HG02571 (cell line): Measurements from ENCODE around the gene GMPR.
"Not testable (repeated sequence)": the region's sequence is repeated elsewhere in the genome, so short reads cannot be mapped to it uniquely, and the experiment has no call there.

Experiments
- ATAC-seq: cut with Tn5 transposase; IDR thresholded peaks from one replicate; pipeline ENCODE4 v1.9.1; 2021; ENCODE audit warnings: mild to moderate bottlenecking, moderate library complexity; ENCODE audit not compliant: unreplicated experiment

Gene GMPR

DNA sequence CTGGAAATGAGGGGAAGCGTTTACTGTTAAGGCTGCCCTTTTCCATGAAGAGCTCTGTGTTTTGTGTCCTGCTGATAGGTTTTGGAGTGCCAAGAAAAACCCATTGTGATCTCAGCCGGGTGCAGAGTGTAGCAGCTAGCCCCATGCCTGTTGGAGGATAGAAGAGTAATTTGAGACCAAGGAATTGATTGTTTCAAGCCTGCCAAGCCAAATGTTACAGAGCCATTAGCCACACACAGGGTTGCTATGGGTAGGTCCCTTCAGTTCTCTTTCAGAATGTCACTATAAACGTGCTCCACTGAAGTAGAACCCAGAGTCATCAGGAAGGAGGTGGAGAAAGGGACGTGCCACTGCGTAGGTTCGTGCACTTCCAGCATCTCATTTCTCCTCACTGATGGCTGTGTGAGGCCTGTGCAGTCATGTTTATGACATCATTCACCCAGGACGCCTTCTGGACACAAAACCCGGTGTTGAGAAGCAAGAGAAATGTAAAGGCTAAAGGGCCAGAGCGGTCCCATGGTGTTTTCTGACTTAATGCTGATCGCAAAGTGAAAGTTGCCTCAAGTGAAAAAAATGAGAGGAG, 6.6 kb downstream of the GMPR start:
- no peak for ATAC-seq

DNA sequence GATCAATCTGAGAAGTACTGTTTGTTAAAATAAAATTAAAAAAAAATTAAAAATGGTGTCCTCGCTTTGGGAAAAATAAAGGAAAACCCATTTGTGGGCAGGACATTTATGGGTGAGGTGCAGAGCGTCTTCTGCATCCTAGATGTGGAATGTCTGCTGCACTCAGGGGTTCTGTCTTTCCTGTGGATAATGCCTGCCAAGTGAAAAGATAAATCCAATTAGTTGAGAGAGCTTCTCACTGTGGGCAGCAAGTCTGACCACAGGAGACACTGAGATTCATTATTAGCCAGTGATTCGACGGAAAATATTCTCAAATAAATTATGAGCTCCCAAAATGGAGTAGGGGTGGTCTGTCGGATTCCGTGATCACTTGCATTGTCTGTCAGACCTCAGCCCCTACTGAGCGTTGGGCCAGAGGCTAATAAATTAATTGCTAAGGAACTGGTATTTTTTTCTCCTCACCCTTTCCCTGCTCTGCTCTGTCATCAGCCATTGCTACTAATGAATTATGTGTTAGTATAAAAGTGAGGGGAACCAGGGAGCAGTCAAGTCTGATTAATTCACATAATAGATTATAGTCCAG, 10.0 kb downstream of the GMPR start:
- ATAC-seq: no peak

DNA sequence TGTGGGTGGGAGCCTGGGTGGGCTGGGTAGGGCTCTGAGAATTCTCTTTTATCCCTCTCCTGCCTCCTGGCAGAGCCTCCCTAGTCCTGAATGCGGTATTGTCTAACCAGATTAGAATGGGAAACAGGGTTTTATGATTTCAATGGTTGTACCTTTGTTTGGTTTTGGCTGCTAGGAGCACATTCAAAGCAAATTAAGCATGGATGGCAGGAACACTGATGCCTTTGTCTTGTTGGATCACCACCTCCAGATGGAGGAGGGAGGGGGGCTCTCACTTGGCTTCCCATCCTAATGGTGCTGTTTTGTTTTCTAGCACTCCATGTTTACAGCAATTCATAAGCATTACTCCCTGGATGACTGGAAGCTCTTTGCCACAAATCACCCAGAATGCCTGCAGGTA, 11.6 kb downstream of the GMPR start:
- ATAC-seq: no peak

DNA sequence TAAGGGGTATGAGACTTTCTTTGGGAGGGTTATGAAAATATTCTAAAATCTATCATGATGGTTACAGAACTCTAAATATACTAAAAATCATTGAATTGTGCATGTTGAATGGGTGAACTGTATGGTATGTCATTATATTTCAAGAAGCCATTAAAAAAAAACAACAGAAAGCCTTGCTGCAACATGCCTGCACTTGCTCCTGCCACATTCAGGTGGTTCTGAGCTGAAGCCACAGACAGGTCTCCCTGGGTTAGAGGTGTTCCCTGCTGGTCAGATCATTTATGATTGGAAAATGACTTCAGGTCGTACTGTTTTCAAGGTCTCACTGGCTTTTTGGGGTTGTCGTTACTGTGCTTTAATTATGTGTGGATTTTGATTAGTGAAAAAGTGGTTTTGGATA, 13.3 kb downstream of the GMPR start:
- ATAC-seq: no peak

DNA sequence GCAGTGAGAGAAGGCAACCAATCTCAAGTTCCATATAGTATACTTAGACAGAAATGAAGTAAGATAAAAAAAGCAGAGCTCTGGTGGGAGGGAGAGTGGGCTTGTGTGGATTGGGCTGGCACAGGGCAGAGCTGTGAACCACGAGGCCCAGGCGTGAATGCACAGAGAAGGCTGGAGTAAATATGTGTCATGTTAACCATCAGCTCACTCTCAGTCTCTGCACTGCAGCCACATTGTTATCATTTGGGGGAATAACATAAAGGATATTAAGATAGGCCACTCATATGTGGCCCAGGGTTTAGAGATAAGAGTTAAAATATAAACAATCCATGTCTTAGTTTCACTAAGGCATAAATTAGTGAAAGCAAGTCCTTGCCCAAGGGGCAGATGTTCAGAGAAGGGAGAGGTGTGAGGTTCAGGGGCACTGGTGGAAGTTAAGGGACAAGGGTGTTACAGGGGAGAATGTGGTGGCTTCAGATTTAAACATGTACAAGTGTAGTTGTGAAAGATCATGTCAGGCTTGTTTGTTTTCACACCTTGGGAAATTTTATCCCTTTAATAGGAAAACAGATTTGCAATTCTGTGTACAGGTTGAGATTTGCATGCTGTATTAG, 14.4 kb downstream of the GMPR start:
- no peak for ATAC-seq

DNA sequence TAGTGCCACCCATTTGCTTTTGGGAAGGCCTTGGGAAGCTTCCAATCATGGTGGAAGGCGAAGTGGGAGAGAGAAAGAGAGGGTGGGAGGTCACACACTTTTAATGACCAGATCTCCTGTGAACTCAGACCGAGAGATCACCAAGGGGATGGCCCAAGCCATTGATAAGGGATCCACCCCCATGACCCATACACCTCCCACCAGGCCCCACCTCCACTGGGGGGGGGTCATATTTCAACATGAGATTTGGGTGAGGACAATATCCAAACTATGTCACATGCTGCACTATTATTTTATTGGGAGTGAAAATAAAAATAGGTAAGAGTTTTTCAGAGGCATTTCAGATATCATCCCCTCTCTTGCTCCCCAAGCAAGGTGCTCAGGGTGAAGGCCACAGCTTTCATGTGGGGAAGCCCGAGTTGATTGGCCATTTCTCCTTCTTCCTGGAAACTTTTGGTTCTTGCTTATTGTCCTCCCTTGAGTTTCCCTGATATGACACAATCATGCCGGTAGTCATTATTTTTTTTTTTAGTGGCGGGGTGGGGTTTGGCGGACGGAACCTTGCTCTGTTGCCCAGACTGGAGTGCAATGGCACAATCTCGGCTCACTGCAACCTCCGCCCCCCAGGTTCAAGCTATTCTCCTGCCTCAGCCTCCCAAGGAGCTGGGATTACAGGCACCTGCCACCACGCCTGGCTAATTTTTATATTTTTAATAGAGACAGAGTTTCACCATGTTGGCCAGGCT, 15.2 kb downstream of the GMPR start:
- no peak for ATAC-seq

DNA sequence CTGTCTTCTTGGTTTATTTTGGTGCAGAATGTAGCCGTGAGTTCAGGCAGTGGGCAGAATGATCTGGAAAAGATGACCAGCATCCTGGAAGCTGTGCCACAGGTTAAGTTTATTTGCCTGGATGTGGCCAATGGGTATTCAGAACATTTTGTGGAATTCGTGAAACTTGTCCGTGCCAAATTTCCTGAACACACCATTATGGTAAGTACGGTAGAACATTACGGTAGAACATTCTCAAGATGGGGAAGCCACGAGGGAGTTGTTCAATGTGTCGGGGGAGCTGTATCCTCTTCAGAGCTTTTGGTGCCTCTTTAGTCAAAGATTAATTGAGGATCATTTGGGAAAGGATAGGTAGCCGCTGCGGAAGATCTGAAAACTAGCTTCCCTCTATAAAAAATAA, 16.1 kb downstream of the GMPR start:
- no peak for ATAC-seq

DNA sequence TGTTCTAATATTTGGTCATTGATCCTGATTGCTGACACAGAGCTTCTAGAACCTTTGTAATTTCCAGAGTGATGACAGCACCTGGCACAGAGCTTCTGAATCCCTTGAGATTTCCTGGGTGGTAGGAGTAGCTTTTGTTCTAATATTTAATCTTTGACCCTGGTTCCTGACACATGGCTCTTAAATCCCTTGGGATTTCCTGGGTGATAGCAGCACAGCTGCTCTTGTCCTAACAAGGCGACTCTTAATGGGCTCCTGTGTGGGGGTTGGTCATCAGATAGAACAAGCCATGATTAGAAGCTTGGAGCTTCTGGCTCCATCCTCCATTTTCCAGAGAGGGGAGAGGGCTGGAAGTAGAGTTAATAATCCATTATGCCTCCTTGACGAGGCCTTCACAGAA, 18.4 kb downstream of the GMPR start:
- no peak for ATAC-seq

DNA sequence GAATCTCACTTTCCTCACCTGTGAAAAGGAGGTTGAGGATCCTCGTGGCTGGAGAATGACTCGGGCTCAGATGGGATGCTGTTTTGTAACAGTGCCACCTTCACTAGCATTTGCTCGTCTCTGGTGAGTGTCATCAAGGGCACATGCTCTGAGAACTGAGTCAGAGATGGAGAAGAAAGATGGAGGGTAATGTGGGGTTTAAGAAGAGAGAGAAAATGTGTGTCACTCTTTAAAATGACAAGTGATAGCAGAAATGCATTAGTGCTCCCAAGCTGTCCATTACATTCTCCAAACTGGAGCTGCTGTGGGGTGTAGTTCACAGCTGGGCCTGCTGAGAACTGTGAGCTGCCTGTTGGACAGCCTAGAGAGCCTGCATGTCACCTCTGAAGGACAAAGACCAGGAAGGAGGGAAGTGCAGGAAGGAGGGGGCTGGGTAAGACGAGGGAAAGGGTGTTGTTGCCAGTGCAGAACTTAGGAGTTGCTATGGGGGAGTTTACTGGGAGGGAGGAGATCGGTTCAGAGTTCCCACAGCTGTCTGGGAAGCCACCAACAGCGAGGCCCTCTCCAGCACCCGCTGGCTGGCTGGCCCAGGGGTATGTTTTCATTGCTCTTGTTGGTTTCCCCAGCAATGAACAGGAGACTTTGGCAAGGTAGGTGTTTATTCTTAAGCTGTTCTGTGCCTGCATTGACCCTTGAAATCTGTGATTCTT, 19.8 kb downstream of the GMPR start:
- no peak for ATAC-seq

DNA sequence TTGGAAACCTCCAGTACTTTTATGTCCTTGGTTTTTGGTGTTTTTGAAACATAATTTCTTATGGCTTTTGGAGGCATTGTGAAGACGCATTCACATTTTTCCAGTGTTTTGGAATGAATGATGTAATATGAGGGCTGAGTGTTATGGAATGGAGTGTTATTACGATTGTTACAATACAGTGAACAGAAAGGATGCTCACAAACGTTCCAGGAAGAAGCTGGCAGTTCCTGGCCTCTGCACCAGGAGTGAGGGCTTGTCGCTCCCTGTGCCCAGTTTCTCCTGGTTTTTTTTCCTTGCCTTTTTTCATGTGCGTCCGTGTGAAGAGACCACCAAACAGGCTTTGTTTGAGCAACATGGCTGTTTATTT, 20.3 kb downstream of the GMPR start:
- ATAC-seq: no peak

DNA sequence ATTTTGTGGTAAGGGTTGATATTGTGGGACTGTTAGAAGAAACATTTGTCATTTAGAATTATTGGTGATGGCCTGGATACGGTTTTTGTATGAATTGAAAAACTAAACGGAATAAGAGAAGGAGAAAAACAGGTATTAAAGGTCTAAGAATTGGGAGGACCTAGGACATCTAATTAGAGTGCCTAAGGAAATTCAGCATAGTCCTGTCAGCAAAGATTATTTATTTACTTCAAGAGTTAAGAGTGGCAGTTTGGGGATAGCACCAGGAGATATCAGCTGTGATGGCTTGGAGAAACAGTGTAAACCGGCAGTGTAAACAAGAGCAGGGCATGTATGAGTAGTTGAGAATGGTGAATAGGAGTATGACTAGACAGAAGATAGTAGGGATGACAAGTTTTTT, 21.2 kb downstream of the GMPR start:
- ATAC-seq: not testable (repeated sequence)

DNA sequence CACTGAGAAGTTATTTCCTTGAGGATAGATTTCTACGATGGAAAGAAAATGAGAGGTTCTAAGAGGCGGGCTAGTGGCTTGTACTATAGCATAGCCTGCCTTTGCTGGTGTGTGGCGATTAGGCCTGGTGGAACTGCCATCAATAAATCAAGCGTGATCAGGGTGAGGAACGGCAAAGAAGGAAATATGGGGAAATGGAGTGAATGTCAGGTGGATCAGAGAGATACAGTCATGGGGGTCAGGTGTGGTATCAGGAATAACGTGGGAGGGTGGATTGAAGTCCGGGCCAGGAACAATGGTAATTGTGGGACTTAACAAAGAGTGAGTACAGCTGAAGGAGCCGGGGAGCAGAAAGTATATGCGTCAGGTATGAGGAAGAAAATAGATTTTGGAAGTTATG, 22.2 kb downstream of the GMPR start:
- ATAC-seq: not testable (repeated sequence)

DNA sequence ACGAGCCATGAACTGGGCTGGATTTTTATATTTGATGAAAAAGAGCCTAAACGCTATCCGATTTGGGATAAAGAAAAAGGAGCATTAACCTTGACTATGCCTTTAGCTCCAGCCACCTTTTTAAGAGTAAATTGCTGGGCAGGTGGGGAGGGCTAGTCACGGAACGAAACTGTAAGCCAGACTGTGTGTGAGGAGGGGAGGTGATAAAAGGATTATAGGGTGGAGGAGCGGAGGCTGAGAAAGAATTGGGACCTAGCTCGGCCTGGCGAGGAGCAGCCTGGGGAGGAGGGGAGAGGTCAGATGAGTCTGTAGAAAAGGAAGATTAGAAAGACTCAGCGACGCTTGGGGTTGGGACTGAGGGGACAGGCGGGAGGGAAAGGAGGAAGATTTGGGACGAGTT, 24.4 kb downstream of the GMPR start:
- ATAC-seq: not testable (repeated sequence)

DNA sequence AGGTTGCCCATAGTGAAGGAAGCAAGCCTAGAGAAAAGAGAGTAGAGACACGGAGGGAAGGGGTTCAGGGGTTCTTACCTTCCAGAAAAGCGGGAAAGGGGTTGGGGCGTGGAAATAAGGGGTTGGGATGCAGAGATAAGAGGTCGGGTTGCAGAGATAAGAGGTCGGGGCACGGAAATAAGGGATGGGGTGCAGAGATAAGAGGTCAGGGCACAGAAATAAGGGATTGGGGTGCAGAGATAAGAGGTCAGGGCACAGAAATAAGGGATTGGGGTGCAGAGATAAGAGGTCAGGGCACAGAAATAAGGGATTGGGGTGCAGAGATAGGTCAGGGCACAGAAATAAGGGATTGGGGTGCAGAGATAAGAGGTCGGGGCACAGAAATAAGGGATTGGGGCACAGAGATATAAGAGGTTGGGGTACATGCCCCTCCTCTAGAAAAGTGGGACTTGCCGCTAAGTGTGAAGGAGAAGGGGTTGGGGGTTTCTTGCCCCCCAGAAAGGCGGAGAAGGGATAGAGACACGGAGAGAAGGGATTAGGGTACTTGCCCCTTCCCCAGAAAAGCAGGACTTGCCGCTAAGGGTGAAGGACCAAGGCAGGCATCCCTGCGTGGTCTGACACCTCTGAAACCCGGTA, 25.2 kb downstream of the GMPR start:
- ATAC-seq: not testable (repeated sequence)

DNA sequence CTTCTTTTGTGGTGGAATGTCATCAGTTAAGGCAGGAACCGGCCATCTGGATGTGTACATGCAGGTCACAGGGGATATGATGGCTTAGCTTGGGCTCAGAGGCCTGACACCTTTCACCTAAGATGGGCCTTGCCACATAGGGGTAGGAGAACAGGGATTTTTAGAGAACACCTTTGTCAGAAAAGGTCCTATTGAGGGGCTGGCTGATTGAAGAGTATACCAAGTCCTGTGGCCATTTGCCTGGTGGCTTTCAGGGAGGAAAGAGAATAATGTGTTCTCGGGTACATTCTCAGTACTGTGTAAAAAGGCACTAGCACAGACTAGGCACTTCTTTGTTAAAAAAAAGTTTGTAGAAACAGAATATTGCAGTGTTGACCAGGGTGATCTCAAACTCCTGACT, 26.4 kb downstream of the GMPR start:
- ATAC-seq: no peak

DNA sequence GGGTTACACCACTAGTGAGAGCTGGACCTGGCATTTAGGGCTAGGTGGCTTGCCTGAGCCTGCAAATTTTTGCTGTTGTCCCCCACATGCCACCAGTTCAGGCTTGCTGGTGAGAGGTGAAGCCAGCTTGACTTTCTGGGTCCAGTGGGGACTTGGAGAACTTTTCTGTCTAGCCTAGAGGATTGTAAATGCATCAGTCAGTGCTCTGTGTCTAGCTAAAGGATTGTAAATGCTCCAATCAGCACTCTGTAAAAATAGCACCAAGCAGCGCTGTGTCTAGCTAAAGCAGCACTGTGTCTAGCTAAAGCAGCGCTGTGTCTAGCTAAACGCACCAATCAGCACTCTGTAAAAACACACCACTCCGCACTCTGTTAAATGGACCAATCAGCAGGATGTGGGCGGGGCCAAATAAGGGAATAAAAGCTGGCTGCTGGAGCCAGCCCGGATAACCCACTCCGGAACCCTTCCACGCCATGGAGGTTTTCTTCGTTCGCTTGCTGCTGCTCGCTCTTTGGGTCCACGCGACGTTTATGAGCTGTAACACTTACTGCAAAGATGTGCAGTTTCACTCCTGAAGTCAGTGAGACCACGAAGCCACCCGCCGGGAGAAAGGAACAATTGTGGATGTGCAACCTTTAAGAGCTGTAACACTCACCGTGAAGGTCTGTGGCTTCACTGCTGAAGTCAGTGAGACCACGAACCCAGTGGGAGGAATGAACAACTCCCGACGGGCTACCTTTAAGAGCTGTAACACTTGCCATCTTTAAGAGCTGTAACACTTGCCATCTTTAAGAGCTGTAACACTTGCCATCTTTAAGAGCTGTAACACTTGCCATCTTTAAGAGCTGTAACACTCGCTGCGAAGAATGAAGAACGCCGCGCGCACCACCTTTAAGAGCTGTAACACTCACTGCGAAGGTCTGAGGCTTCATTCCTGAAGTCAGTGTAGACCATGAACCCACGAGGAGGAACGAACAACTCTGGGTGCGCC, 27.3 kb downstream of the GMPR start:
- no peak for ATAC-seq

DNA sequence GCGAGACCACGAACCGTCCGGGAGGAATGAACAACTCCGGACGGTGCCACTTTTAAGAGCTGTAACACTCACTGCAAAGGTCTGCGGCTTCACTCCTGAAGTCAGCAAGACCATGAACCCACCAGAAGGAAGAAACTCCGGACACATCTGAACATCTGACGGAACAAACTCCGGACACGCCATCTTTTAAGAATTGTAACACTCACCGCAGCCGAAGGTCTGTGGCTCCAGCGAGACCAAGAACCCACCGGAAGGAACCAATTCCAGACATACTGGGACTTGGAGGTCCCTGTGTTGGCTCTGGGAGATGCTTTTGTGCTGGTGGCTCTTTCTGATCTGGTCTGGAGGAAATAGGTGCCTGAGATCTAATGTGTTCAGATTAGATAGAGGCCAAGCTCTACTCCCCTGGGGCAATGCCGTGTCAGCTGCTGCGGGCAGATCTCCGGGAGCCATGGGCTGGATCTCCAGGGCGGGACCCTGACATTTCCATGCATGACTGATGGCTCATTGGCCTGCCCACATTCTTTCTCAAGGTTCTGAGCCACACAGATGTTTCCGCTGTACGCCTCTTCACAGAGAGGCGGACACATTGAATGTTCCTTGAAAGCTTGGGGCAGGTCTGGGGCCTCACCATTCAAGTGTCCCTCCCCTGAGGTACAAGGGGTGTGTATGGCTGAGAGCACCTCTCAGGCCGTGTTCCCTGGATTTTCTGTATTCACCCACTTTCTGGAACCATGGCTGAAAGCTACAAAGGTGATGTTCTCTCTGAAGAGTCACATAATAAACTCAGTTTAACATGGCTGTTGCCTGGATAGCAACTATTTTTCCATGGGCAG, 29.3 kb downstream of the GMPR start:
- no peak for ATAC-seq

DNA sequence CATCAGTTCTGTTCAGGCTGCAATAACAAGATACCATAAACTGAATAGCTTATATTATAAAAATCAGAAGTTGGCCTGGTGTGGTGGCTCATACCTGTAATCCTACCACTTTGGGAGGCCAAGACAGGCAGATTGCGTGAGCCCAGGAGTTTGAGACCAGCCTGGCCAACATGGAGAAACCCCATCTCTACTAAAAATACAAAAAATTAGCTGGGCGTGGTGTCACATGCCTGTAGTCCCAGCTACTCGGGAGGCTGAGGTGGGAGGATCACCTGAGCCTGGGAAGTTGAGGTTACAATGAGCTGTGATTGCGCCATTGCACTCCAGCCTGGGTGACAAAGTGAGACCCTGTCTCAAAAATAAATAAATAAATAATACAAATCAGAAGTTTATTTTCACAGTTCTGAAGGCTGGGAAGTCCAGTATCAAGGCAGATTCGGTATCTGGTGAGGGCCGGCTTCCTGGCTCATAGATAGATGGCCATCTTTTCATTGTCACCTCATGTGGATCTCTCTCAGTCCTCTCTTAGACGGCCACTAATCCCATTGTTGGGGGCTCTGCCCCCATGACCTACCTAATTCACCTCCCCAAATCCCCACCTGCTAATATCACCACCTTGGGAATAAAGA, 31.2 kb downstream of the GMPR start:
- ATAC-seq: not testable (repeated sequence)
